ENCODE data around the gene ALX3. TPM values are rescaled to one million over a fixed set of nuclear protein-coding genes. Genes with fewer than 3 reads are reported as not detected.

ALX3 gene
- total and polyA plus RNA-seq, 2 of the 8 experiments (the other 6 are each of a cell fraction or from before 2014, with no cell fraction given) = 0.20 TPM; not detected in 1

GRCh38 chr1:110076789-110077500 is 6.5 kb upstream of the ALX3 start:
- no peaks in the 10 kb centered on the region for H3K79me1 ChIP-seq (ENCODE audit: low read depth, low read length)
- H4K91ac ChIP-seq (replicated peaks; ENCODE audit: insufficient read length, low read length) = no peak overlapping the region
- no peak overlapping the region for H3K4me3 ChIP-seq (ENCODE audit: extremely low read depth in 1 of 4, insufficient read depth in 2 of 4, low read depth in 3 of 4, low read length in 4 of 4)
- no peak overlapping the region for H3K4ac ChIP-seq (replicated peaks; ENCODE audit: insufficient read length, low read depth, low read length)
- no peak overlapping the region for H3K4me2 ChIP-seq (ENCODE audit: insufficient read depth in 1 of 2, low read depth in 2 of 2, low read length in 2 of 2)
- no peaks in the 10 kb centered on the region for H4K20me1 ChIP-seq (replicated peaks in 1 of 2; ENCODE audit: control insufficient read depth in 1 of 2, insufficient read depth in 2 of 2, low read length in 2 of 2)
- no peak overlapping the region for H2BK5ac ChIP-seq (ENCODE audit: low read depth, low read length)
- H2BK120ac ChIP-seq (replicated peaks; ENCODE audit: low read depth, low read length) = no peak overlapping the region
- ChIA-PET CTCF (ENCODE audit: partially characterized antibody) (interaction anchor here (0.7 to 52.4 kb wide), 4 partner anchors 11 to 30 kb away, joined by 3 to 1450 read pairs (median 446); partner anchors contain the start of genes ALX3, STRIP1 and UBL4B), POLR2A (ENCODE audit: partially characterized antibody) (interaction anchor here (0.9 to 1.4 kb wide), 2 partner anchors 10 to 12 kb away, joined by 3 read pairs; no protein-coding TSS in a partner anchor)
- H3K9me3 ChIP-seq (ENCODE audit: insufficient read depth in 2 of 2, low read depth in 1 of 2, low read length in 1 of 2) = no peaks in the 10 kb centered on the region
- no peak overlapping the region for H3K14ac ChIP-seq (ENCODE audit: insufficient read length)
- H3K23me2 ChIP-seq (ENCODE audit: low read depth, low read length) = no peaks in the 10 kb centered on the region; the same call in 1 of the 2 replicates
- H3K18ac ChIP-seq (ENCODE audit: extremely low read depth, low read length) = no peak overlapping the region
- no peak overlapping the region for H3K56ac ChIP-seq (replicated peaks; ENCODE audit: insufficient read length, low read depth, low read length)
- H3K4me1 ChIP-seq (replicated peaks in 1 of 4; ENCODE audit: control insufficient read depth in 3 of 4, insufficient read depth in 4 of 4, low read length in 3 of 4) = no peaks in the 10 kb centered on the region
- FAIRE-seq (no peak), DNase-seq (ENCODE audit: low read depth in 1 of 2, low spot score in 2 of 2) (no peak)
- H3K27ac ChIP-seq (ENCODE audit: low read depth, low read length) = no peak overlapping the region
- H3K9ac ChIP-seq (replicated peaks in 1 of 4; ENCODE audit: extremely low read depth in 1 of 4, low read depth in 3 of 4, low read length in 3 of 4) = no peak overlapping the region
- H2BK15ac ChIP-seq (ENCODE audit: low read length) = no peak overlapping the region
- no peak overlapping the region for H2AFZ ChIP-seq (ENCODE audit: low read length)
- H4K8ac ChIP-seq (ENCODE audit: extremely low read depth, insufficient read depth, low read length) = no peak overlapping the region
- no peak overlapping the region for H2BK12ac ChIP-seq (ENCODE audit: low read depth, low read length)
- no peak overlapping the region for H4K5ac ChIP-seq (ENCODE audit: insufficient read length, low read depth, low read length)
- H2AK5ac ChIP-seq (ENCODE audit: low read depth, low read length) = no peak overlapping the region
- no peaks in the 10 kb centered on the region for H3K36me3 ChIP-seq (ENCODE audit: control insufficient read depth in 2 of 4, insufficient read depth in 4 of 4, low read length in 3 of 4)
- H3K23ac ChIP-seq (ENCODE audit: insufficient read length) = no peak overlapping the region
- TF ChIP-seq FOSL1 (IDR thresholded peaks at IDR 0.05; ENCODE audit: insufficient read depth, low read depth, low read length) (no peak), YY1 (IDR thresholded peaks at IDR 0.05; ENCODE audit: low read depth, low read length) (no peak)
- H3K27me3 ChIP-seq (replicated peaks in 1 of 4; ENCODE audit: control insufficient read depth in 3 of 4, extremely low read depth in 1 of 4, insufficient read depth in 3 of 4, low read length in 3 of 4) = peaks cover 9 to 56% (median 30%) of the 10 kb centered on the region in 4 experiments
- no peaks in the 10 kb centered on the region for H3K79me2 ChIP-seq (ENCODE audit: control insufficient read depth in 1 of 2, insufficient read depth in 2 of 2, low read length in 2 of 2)
- no peak overlapping the region for H2BK20ac ChIP-seq (ENCODE audit: low read length)
- WGBS, 2 experiments (ENCODE audit: extremely low coverage in 1 of 2, insufficient coverage in 1 of 2, insufficient read length in 1 of 2, insufficient replicate concordance in 2 of 2, low coverage in 1 of 2, low lambda C conversion rate in 2 of 2, missing lambda C conversion rate in 1 of 2) = 88% methylated on average over 3 of the region's 3 CpGs; no CpG with 5 or more reads in 1 of the 2 experiments

All from H1 (cell line).